K562 (cell line): ENCODE measurements around the gene CELA3A. TPM values are rescaled to one million over a fixed set of nuclear protein-coding genes. Genes with fewer than 3 reads are reported as not detected.

Experiments
- EZH2 ChIP-seq: IDR thresholded peaks from 2 replicates; pipeline ENCODE4 v1.6.1; 2012; ENCODE audit warnings: low read depth, mild to moderate bottlenecking, inconsistent platforms, low read length, borderline replicate concordance
- JUND ChIP-seq, 2 experiments: IDR thresholded peaks; 2 replicates in 1 of 2; 3 replicates in 1 of 2; pipeline ENCODE4 v1.6.1; 2011; ENCODE audit warnings: borderline replicate concordance in 2 of 2, low read depth in 2 of 2, low read length in 2 of 2, improper control_type of control experiment in 1 of 2, missing biosample characterization in 1 of 2, missing genetic modification characterization in 1 of 2, missing genetic modification reagents in 1 of 2
- NR2F6 ChIP-seq: fragments of 450-650 bp; formaldehyde crosslinking; IDR thresholded peaks from 2 replicates; pipeline ENCODE4 v1.4.0; 2020; ENCODE audit warnings: mild to moderate bottlenecking
- RAD21 ChIP-seq, 2 experiments: fragments of 250-450 bp in 1 of 2; fragments of 450-650 bp in 1 of 2; sonication (Bioruptor Pico) in 1 of 2; formaldehyde crosslinking in 1 of 2; IDR thresholded peaks in 1 of 2; conservative IDR thresholded peaks in 1 of 2; 2 replicates each; pipeline versions ENCODE4 v1.4.0 to v1.8.0; 2020 to 2022; ENCODE audit warnings: mild to moderate bottlenecking in 2 of 2, moderate library complexity in 1 of 2
- RBFOX2 ChIP-seq: fragments of 200-400 bp; formaldehyde crosslinking; IDR thresholded peaks from 2 replicates; pipeline ENCODE4 v1.6.1; 2017; ENCODE audit warnings: low read depth, mild to moderate bottlenecking, low read length, moderate library complexity
- ZNF197 ChIP-seq: fragments of 200-800 bp; sonication (Bioruptor generic); IDR thresholded peaks from 2 replicates; pipeline ENCODE4 v1.6.1; 2016; ENCODE audit warnings: low read depth, missing genetic modification characterization, missing compliant biosample characterization
- ZNF384 ChIP-seq: IDR thresholded peaks from 2 replicates; pipeline ENCODE4 v1.6.1; 2012; ENCODE audit warnings: low read depth, low read length, improper control_type of control experiment
- ZNF436 ChIP-seq: fragments of 250-450, 450-650 bp; sonication (Bioruptor Pico); formaldehyde crosslinking; IDR thresholded peaks from 2 replicates; pipeline ENCODE4 v1.7.0; 2020; ENCODE audit warnings: mild to moderate bottlenecking
- polyA plus RNA-seq, 8 experiments: library from polyadenylated mRNA; depleted of rRNA in 4 of 8; stranded (reverse) in 5 of 8; unstranded in 3 of 8; fragments of >200 nt; fragmentation: Nextera tagmentation in 2 of 8; fragmentation: Illumina TruSeq in 1 of 8; extraction: Ambion mirVana in 2 of 8; extraction: Trizol in 1 of 8; gene quantifications; 2 replicates each; pipeline versions ENCODE4 v1.2.1 to v1.2.3, GENCODE V29; 2011 to 2014; ENCODE audit warnings: inconsistent platforms in 1 of 8, missing spikeins in 1 of 8
- total RNA-seq, 7 experiments: library from RNA; depleted of rRNA in 6 of 7; stranded (reverse); fragments of >200 nt in 6 of 7; fragmentation: Illumina TruSeq in 2 of 7; extraction: Trizol in 2 of 7; gene quantifications; 2 replicates each; pipeline versions ENCODE4 v1.2.1 to v1.2.3, GENCODE V29; 2011 to 2021; ENCODE audit warnings: low replicate concordance in 1 of 7
- TF ChIP-seq, protein P1 (sequence below): fragments of 450-650 bp; IDR thresholded peaks from 2 replicates; pipeline ENCODE4 v1.6.1; 2016; ENCODE audit warnings: low read depth, mild to moderate bottlenecking, moderate library complexity
- TF ChIP-seq, protein P2 (sequence below): fragments of 250-450 bp; sonication (Bioruptor Pico); IDR thresholded peaks from 2 replicates; pipeline ENCODE4 v1.5.0; 2020; ENCODE audit warnings: mild to moderate bottlenecking, borderline replicate concordance
- TF ChIP-seq, protein P3 (sequence below), 3 experiments: IDR thresholded peaks in 2 of 3; conservative IDR thresholded peaks in 1 of 3; 2 replicates each; pipeline ENCODE4 v1.5.1; 2011 to 2012; ENCODE audit warnings: low read length in 3 of 3, mild to moderate bottlenecking in 3 of 3, control low read depth in 2 of 3, improper control_type of control experiment in 1 of 3, inconsistent platforms in 1 of 3, low read depth in 1 of 3, mixed read lengths in 1 of 3, moderate library complexity in 1 of 3; ENCODE audit not compliant: insufficient read depth in 2 of 3
- TF ChIP-seq, protein P4 (sequence below): IDR thresholded peaks from 2 replicates; pipeline ENCODE4 v1.6.1; 2014; ENCODE audit warnings: antibody characterized with exemption
- TF ChIP-seq, protein P5 (sequence below): fragments of 150-350 bp; IDR thresholded peaks from 2 replicates; pipeline ENCODE4 v1.6.1; 2014; ENCODE audit warnings: low read depth, mild to moderate bottlenecking, low read length, borderline replicate concordance
- TF ChIP-seq, protein P6 (sequence below): fragments of 450-650 bp; IDR thresholded peaks from 2 replicates; pipeline ENCODE4 v1.6.1; 2016

The CELA3A gene
- total and polyA plus RNA-seq, 9 of the 15 experiments (the other 6 are each of a cell fraction or from before 2014, with no cell fraction given), result 5.4 TPM; not detected in 8

DNA sequence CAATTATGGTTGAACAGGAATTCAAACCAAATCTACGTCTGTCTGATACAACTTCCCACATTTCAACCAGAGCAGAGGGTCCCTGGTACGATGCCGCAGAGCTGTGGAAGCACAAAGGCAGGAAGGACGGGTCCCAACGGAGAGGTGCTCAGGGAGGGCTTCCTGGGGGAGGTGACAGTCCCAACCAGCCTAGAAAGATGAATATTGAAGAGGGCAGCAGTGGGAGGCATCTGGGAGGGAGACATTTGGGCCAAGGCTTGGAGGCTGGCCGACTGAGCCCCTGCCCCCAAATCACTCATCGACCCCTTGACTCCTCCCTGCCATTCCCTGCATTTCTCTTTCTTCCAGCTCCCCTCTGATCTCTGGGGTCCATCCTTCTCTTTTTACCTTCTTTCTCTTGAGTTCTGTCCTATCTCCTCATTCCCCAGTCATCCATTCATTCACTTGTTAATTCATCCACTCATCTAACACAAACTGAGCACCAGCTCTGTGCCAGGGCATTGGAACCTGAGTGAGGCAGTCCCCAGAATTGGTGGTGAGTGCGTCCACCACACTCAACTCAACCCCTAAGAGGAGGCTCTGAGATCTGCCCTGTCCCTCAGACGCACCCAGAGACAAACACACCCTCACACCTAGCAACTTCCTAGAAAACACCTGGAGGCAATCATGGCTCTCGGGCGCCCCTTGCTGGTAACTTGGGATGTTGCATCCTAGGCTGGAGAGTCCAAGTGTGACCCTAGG lies 37.8 kb upstream of the CELA3A start (continued):
- TF ChIP-seq ZNF436 (CRISPR knock-in tag) (0 out of 2 replicates have a peak, but pooled peaks have one; percentile 55), EZH2 (no peak), RBFOX2 (no peak), RAD21 (CRISPR knock-in tag; conservative IDR thresholded peaks at IDR 0.05 in 1 of 2, IDR thresholded peaks at IDR 0.05 in 1 of 2) (peak; percentile 97 to 99), NR2F6 (CRISPR knock-in tag) (no peak), JUND (IDR thresholded peaks at IDR 0.05; ENCODE audit: borderline replicate concordance, low read depth, low read length) (peak; percentile 68), JUND (tag; IDR thresholded peaks at IDR 0.05; ENCODE audit: borderline replicate concordance, low read depth, low read length) (peak; percentile 27; the same call in 1 of the 3 replicates), ZNF197 (0 out of 2 replicates have a peak, but pooled peaks have one; percentile 46), ZNF384 (peak; percentile 71)
- TF ChIP-seq, protein P1, sequence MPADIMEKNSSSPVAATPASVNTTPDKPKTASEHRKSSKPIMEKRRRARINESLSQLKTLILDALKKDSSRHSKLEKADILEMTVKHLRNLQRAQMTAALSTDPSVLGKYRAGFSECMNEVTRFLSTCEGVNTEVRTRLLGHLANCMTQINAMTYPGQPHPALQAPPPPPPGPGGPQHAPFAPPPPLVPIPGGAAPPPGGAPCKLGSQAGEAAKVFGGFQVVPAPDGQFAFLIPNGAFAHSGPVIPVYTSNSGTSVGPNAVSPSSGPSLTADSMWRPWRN, result no peak
- TF ChIP-seq, protein P2, sequence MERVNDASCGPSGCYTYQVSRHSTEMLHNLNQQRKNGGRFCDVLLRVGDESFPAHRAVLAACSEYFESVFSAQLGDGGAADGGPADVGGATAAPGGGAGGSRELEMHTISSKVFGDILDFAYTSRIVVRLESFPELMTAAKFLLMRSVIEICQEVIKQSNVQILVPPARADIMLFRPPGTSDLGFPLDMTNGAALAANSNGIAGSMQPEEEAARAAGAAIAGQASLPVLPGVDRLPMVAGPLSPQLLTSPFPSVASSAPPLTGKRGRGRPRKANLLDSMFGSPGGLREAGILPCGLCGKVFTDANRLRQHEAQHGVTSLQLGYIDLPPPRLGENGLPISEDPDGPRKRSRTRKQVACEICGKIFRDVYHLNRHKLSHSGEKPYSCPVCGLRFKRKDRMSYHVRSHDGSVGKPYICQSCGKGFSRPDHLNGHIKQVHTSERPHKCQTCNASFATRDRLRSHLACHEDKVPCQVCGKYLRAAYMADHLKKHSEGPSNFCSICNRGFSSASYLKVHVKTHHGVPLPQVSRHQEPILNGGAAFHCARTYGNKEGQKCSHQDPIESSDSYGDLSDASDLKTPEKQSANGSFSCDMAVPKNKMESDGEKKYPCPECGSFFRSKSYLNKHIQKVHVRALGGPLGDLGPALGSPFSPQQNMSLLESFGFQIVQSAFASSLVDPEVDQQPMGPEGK, result no peak
- TF ChIP-seq, protein P3, sequence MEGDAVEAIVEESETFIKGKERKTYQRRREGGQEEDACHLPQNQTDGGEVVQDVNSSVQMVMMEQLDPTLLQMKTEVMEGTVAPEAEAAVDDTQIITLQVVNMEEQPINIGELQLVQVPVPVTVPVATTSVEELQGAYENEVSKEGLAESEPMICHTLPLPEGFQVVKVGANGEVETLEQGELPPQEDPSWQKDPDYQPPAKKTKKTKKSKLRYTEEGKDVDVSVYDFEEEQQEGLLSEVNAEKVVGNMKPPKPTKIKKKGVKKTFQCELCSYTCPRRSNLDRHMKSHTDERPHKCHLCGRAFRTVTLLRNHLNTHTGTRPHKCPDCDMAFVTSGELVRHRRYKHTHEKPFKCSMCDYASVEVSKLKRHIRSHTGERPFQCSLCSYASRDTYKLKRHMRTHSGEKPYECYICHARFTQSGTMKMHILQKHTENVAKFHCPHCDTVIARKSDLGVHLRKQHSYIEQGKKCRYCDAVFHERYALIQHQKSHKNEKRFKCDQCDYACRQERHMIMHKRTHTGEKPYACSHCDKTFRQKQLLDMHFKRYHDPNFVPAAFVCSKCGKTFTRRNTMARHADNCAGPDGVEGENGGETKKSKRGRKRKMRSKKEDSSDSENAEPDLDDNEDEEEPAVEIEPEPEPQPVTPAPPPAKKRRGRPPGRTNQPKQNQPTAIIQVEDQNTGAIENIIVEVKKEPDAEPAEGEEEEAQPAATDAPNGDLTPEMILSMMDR (IDR thresholded peaks at IDR 0.05 in 2 of 3, conservative IDR thresholded peaks at IDR 0.05 in 1 of 3; ENCODE audit: insufficient read depth in 2 of 3, low read depth in 1 of 3, low read length in 3 of 3), result peak; percentile 91 to 97 (median 97)
- TF ChIP-seq, protein P4, sequence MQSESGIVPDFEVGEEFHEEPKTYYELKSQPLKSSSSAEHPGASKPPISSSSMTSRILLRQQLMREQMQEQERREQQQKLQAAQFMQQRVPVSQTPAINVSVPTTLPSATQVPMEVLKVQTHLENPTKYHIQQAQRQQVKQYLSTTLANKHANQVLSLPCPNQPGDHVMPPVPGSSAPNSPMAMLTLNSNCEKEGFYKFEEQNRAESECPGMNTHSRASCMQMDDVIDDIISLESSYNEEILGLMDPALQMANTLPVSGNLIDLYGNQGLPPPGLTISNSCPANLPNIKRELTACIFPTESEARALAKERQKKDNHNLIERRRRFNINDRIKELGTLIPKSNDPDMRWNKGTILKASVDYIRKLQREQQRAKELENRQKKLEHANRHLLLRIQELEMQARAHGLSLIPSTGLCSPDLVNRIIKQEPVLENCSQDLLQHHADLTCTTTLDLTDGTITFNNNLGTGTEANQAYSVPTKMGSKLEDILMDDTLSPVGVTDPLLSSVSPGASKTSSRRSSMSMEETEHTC, result no peak
- TF ChIP-seq, protein P5, sequence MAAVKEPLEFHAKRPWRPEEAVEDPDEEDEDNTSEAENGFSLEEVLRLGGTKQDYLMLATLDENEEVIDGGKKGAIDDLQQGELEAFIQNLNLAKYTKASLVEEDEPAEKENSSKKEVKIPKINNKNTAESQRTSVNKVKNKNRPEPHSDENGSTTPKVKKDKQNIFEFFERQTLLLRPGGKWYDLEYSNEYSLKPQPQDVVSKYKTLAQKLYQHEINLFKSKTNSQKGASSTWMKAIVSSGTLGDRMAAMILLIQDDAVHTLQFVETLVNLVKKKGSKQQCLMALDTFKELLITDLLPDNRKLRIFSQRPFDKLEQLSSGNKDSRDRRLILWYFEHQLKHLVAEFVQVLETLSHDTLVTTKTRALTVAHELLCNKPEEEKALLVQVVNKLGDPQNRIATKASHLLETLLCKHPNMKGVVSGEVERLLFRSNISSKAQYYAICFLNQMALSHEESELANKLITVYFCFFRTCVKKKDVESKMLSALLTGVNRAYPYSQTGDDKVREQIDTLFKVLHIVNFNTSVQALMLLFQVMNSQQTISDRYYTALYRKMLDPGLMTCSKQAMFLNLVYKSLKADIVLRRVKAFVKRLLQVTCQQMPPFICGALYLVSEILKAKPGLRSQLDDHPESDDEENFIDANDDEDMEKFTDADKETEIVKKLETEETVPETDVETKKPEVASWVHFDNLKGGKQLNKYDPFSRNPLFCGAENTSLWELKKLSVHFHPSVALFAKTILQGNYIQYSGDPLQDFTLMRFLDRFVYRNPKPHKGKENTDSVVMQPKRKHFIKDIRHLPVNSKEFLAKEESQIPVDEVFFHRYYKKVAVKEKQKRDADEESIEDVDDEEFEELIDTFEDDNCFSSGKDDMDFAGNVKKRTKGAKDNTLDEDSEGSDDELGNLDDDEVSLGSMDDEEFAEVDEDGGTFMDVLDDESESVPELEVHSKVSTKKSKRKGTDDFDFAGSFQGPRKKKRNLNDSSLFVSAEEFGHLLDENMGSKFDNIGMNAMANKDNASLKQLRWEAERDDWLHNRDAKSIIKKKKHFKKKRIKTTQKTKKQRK, result no peak
- TF ChIP-seq, protein P6, sequence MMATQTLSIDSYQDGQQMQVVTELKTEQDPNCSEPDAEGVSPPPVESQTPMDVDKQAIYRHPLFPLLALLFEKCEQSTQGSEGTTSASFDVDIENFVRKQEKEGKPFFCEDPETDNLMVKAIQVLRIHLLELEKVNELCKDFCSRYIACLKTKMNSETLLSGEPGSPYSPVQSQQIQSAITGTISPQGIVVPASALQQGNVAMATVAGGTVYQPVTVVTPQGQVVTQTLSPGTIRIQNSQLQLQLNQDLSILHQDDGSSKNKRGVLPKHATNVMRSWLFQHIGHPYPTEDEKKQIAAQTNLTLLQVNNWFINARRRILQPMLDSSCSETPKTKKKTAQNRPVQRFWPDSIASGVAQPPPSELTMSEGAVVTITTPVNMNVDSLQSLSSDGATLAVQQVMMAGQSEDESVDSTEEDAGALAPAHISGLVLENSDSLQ, result peak; percentile 79
